Measurements from ENCODE around the gene PCCA. TPM values are rescaled to one million over a fixed set of nuclear protein-coding genes. Genes with fewer than 3 reads are reported as not detected.

PCCA gene
- total and polyA plus RNA-seq, 2 experiments from 2014 or later: 41.9 to 46.6 TPM

GRCh38 chr13:100515410-100515800 lies 426.5 kb downstream of the PCCA start:
- peaks cover 73% of the 10 kb centered on the region for H3K4me1 Mint-ChIP-seq
- peak overlapping the region; percentile 66; the same call in 1 of the 2 replicates for H3K27ac Mint-ChIP-seq

More at GRCh38 chr13:100515410-100515800, 426.5 kb downstream of the PCCA start:
- Mint-ChIP-seq H3K4me3 (no peak overlapping the region), H3K36me3 (ENCODE audit: low read depth) (no peaks in the 10 kb centered on the region; the same call in 2 of the 3 replicates), H3K9me3 (no peaks in the 10 kb centered on the region), H3K27me3 (ENCODE audit: insufficient read depth, low read depth, poor library complexity) (no peaks in the 10 kb centered on the region)
- Histone ChIP-seq H3K4me3 (no peak overlapping the region), H3K79me2 (replicated peaks; ENCODE audit: insufficient read depth) (no peaks in the 10 kb centered on the region), H3K36me3 (ENCODE audit: insufficient read depth) (no peaks in the 10 kb centered on the region), H3K9me2 (ENCODE audit: insufficient read depth) (no peaks in the 10 kb centered on the region), H3K4me2 (no peak overlapping the region), H3K27me3 (ENCODE audit: insufficient read depth) (no peaks in the 10 kb centered on the region), H3F3A (replicated peaks; ENCODE audit: low read depth) (no peaks in the 10 kb centered on the region; the same call in 1 of the 2 replicates), H3K4me1 (ENCODE audit: insufficient read depth) (peaks cover 47% of the 10 kb centered on the region), H3K27ac (ENCODE audit: low read depth) (no peak overlapping the region; the same call in 1 of the 2 replicates), H4K20me1 (replicated peaks; ENCODE audit: insufficient read depth) (no peaks in the 10 kb centered on the region), H2AFZ (no peak overlapping the region)
- TF ChIP-seq EZH2 (IDR thresholded peaks at IDR 0.05; ENCODE audit: low read depth, unreplicated experiment) (no peak), STAT1 (IDR thresholded peaks at IDR 0.05; ENCODE audit: unreplicated experiment) (no peak), POLR2AphosphoS5 (IDR thresholded peaks at IDR 0.05; ENCODE audit: low read depth) (no peak), ETS1 (IDR thresholded peaks at IDR 0.05) (no peak), ZNF114 (CRISPR knock-in tag; IDR thresholded peaks at IDR 0.05) (no peak), ZNF331 (CRISPR knock-in tag; IDR thresholded peaks at IDR 0.05; ENCODE audit: low read depth) (no peak), CTCF (conservative IDR thresholded peaks at IDR 0.05; ENCODE audit: low read depth in 2 of 2) (no peak), NANOG (IDR thresholded peaks at IDR 0.05; ENCODE audit: borderline replicate concordance) (no peak), REST (IDR thresholded peaks at IDR 0.05; ENCODE audit: unreplicated experiment) (no peak), JUNB (IDR thresholded peaks at IDR 0.05; ENCODE audit: unreplicated experiment) (no peak), EZH2phosphoT487 (IDR thresholded peaks at IDR 0.05; ENCODE audit: unreplicated experiment) (no peak), ZNF462 (CRISPR knock-in tag; IDR thresholded peaks at IDR 0.05) (no peak), CREB1 (CRISPR knock-in tag; IDR thresholded peaks at IDR 0.05; ENCODE audit: low read depth) (no peak)
- DNase-seq (ENCODE audit: low spot score): peak; percentile 56
- ATAC-seq: peak; percentile 12; the same call in 2 of the 3 replicates

All from GM23338 (cell line).